HCT116 (cell line): ENCODE data around the gene NBEAL2. TPM values are rescaled to one million over a fixed set of nuclear protein-coding genes. Genes with fewer than 3 reads are reported as not detected.
A peak's percentile ranks its signal among the peaks of the same experiment; 100 is the strongest.

Experiments
- ATAC-seq: fragments of 200-7000 bp; cut with Tn5 transposase; 2 replicates; pipeline ENCODE4 v1.9.1; 2020; ENCODE audit warnings: mild to moderate bottlenecking, moderate library complexity
- BruUV-seq: library from RNA; stranded (reverse); fragments of 400-500 nt; replicated peaks from 2 replicates; lab custom pipeline; 2021; lab: Mats Ljungman, UMichigan
- CTCF ChIA-PET: fragments of 300-600 bp; sonication (Branson Sonifier 250); formaldehyde crosslinking; loops from one replicate; lab custom pipeline; 2021; ENCODE audit warnings: antibody characterized with exemption; lab: Charles Lee
- POLR2A ChIA-PET: fragments of 300-600, 350-600 bp; sonication (Branson Sonifier 250); formaldehyde crosslinking; loops from one replicate; lab custom pipeline; 2021; ENCODE audit warnings: antibody characterized with exemption; lab: Charles Lee
- RAD21 ChIA-PET, 2 experiments: fragments of 300-600 bp; sonication (Branson Sonifier 250); formaldehyde crosslinking; loops; one replicate each; lab custom pipeline; 2023; ENCODE audit warnings: low total read pairs in 2 of 2; ENCODE audit not compliant: uncharacterized antibody in 2 of 2, unreplicated experiment in 2 of 2, low non-redundant PET in 1 of 2; lab: Charles Lee
- DNase-seq: peaks from one replicate; pipeline ENCODE4 v3.0.0-alpha.2; 2010; ENCODE audit warnings: low read depth, low spot score
- H2AFZ ChIP-seq: fragments of 200-600 bp; shearing (Covaris generic), sonication (generic); 2 replicates; pipeline ENCODE4 v1.6.1; 2017; ENCODE audit warnings: low read depth, mixed run types, mixed read lengths, antibody characterized with exemption, low read length; ENCODE audit not compliant: poor library complexity, severe bottlenecking
- H3K27ac ChIP-seq: 2 replicates; pipeline ENCODE4 v1.5.1; 2012; ENCODE audit warnings: low read depth, low read length
- H3K27me3 ChIP-seq: fragments of 200-600 bp; sonication (generic); 2 replicates; pipeline ENCODE4 v1.6.1; 2016; ENCODE audit warnings: mixed run types, low read length, mixed read lengths; ENCODE audit not compliant: insufficient read depth
- H3K36me3 ChIP-seq, 2 experiments: fragments of 200-500 bp in 1 of 2; fragments of 200-600 bp in 1 of 2; sonication (Bioruptor generic) in 1 of 2; sonication (generic) in 1 of 2; 2 replicates each; pipeline versions ENCODE4 v1.5.1 to v1.6.1; 2014 to 2016; ENCODE audit warnings: low read length in 2 of 2, inconsistent platforms in 1 of 2, mixed read lengths in 1 of 2, mixed run types in 1 of 2; ENCODE audit not compliant: insufficient read depth in 2 of 2, control insufficient read depth in 1 of 2
- H3K4me1 ChIP-seq, 2 experiments: fragments of 200-600 bp in 1 of 2; sonication (generic) in 1 of 2; 2 replicates each; pipeline versions ENCODE4 v1.5.1 to v1.6.1; 2012 to 2017; ENCODE audit warnings: low read length in 2 of 2, inconsistent platforms in 1 of 2, mild to moderate bottlenecking in 1 of 2, mixed read lengths in 1 of 2, mixed run types in 1 of 2, moderate library complexity in 1 of 2; ENCODE audit not compliant: insufficient read depth in 2 of 2, control insufficient read depth in 1 of 2
- H3K4me2 ChIP-seq: fragments of 200-600 bp; sonication (generic); 2 replicates; pipeline ENCODE4 v1.6.1; 2017; ENCODE audit warnings: mixed run types, low read length, mixed read lengths
- H3K4me3 ChIP-seq, 2 experiments: fragments of 200-600 bp in 1 of 2; sonication (generic) in 1 of 2; replicated peaks in 1 of 2; 2 replicates each; pipeline ENCODE4 v1.5.1; 2011 to 2016; ENCODE audit warnings: low read length in 2 of 2, control low read depth in 1 of 2, low read depth in 1 of 2, mild to moderate bottlenecking in 1 of 2, mixed read lengths in 1 of 2, mixed run types in 1 of 2
- H3K79me2 ChIP-seq: fragments of 200-600 bp; sonication (generic); 2 replicates; pipeline ENCODE4 v1.6.1; 2017; ENCODE audit warnings: mild to moderate bottlenecking, mixed run types, low read length, moderate library complexity, mixed read lengths; ENCODE audit not compliant: insufficient read depth
- H3K9ac ChIP-seq: fragments of 200-600 bp; sonication (generic); 2 replicates; pipeline ENCODE4 v1.6.1; 2016; ENCODE audit warnings: low read length, mixed read lengths
- H3K9me2 ChIP-seq: fragments of 200-600 bp; sonication (generic), shearing (Covaris generic); 2 replicates; pipeline ENCODE4 v1.6.1; 2017; ENCODE audit warnings: mixed run types, mild to moderate bottlenecking, moderate library complexity; ENCODE audit not compliant: insufficient read depth
- H3K9me3 ChIP-seq, 2 experiments: fragments of 200-500 bp in 1 of 2; fragments of 200-600 bp in 1 of 2; sonication (Bioruptor generic) in 1 of 2; sonication (generic) in 1 of 2; 2 replicates each; pipeline ENCODE4 v1.6.1; 2014 to 2017; ENCODE audit warnings: low read length in 2 of 2, mixed read lengths in 2 of 2, inconsistent platforms in 1 of 2, low read depth in 1 of 2, mild to moderate bottlenecking in 1 of 2, mixed run types in 1 of 2, moderate library complexity in 1 of 2; ENCODE audit not compliant: control insufficient read depth in 1 of 2, insufficient read depth in 1 of 2
- H4K20me1 ChIP-seq: fragments of 200-600 bp; sonication (generic), shearing (Covaris generic); 2 replicates; pipeline ENCODE4 v1.6.1; 2017; ENCODE audit warnings: mixed run types, mild to moderate bottlenecking, moderate library complexity; ENCODE audit not compliant: insufficient read depth
- FOSL1 ChIP-seq: IDR thresholded peaks from 2 replicates; pipeline ENCODE4 v1.6.1; 2012; ENCODE audit warnings: low read depth
- SP1 ChIP-seq: IDR thresholded peaks from 2 replicates; pipeline ENCODE4 v1.6.1; 2012; ENCODE audit warnings: low read depth
- TCF7L2 ChIP-seq: IDR thresholded peaks from 2 replicates; pipeline ENCODE4 v1.7.0; 2011; ENCODE audit warnings: borderline replicate concordance, inconsistent platforms; ENCODE audit not compliant: insufficient read depth, insufficient read length; ENCODE audit errors: extremely low read depth
- YY1 ChIP-seq: IDR thresholded peaks from 2 replicates; pipeline ENCODE4 v1.6.1; 2011; ENCODE audit warnings: low read length, low read depth, moderate library complexity, mild to moderate bottlenecking; ENCODE audit not compliant: insufficient replicate concordance; ENCODE audit errors: extremely low read depth
- intact Hi-C: fragments of 100-400 bp; cut with micrococcal nuclease; formaldehyde crosslinking; loops from 2 replicates; pipeline ENCODE4 v1.10.0; 2022
- total RNA-seq: library from RNA; stranded (reverse); gene quantifications from one replicate; pipeline ENCODE4 v1.2.1, GENCODE V29; 2021; ENCODE audit not compliant: unreplicated experiment
- TF ChIP-seq, protein P1 (sequence below), 3 experiments: fragments of 200-600 bp in 1 of 3; sonication (generic) in 1 of 3; IDR thresholded peaks in 2 of 3; conservative IDR thresholded peaks in 1 of 3; 2 replicates each; pipeline ENCODE4 v1.5.1; 2012 to 2017; ENCODE audit warnings: low read depth in 2 of 3, low read length in 2 of 3, antibody characterized with exemption in 1 of 3, borderline replicate concordance in 1 of 3, control low read depth in 1 of 3, mild to moderate bottlenecking in 1 of 3, mixed read lengths in 1 of 3, mixed run types in 1 of 3, moderate library complexity in 1 of 3; ENCODE audit not compliant: insufficient read depth in 1 of 3

The NBEAL2 gene
- total RNA-seq, 1 experiment from 2014 or later = 72.9 TPM

DNA sequence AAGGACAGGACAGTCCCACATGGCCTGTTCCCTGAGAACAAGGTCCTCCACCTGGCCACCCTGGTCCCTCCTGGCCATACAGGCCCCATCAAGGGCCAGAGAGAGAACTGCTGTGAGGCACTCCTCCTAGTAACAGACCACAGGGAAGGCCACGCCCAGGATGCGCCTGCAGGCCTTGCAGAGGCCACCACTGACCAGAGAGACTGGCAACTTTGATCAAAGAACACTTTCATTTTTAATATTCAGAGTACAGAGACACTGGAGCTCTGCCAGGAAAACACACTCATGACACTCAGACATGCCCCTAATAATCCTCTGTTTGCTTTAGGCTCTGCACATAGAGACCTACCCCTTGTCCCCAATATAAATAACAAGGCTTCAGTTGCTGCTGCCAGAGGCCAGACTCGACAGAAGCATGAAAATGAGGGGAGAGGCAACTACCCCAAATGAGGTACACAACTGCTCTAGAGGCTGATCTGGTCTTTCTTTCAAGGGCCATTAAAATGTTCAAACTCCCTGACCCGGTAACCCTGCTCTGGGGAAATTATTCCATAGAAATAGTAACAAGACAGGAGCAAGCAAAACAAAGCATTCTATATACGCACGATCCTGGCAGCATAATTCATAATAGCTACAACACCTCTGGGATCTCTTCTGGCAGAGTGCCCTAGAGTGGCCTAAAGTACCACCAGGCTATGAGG is 47.7 kb upstream of the NBEAL2 start:
- Histone ChIP-seq H3K36me3 (peaks cover 0 to 13% of the 10 kb centered on the region in 2 experiments; a peak in 2 of 4 replicates), H3K27ac (peak overlapping the region; percentile 30; the same call in 1 of the 2 replicates), H3K79me2 (peaks cover 98% of the 10 kb centered on the region), H3K27me3 (no peaks in the 10 kb centered on the region), H2AFZ (no peak overlapping the region), H3K4me1 (peaks cover 54 to 67% of the 10 kb centered on the region in 2 experiments), H3K9ac (no peak overlapping the region), H3K4me2 (peak overlapping the region; percentile 28), H3K9me2 (no peaks in the 10 kb centered on the region), H3K4me3 (no peak overlapping the region), H3K9me3 (no peaks in the 10 kb centered on the region), H4K20me1 (peaks cover 7% of the 10 kb centered on the region; the same call in 1 of the 2 replicates)
- DNase-seq (no peak), ATAC-seq (peak; percentile 24; the same call in 1 of the 2 replicates)
- no peak for TF ChIP-seq YY1
- TF ChIP-seq SP1 = peak; percentile 28; the same call in 1 of the 2 replicates
- no TSS peak for BruUV-seq
- CTCF ChIA-PET = interaction anchor here (0.8 to 1.0 kb wide), 2 partner anchors 10 to 22 kb away, joined by 3 read pairs; no protein-coding TSS in a partner anchor
- RAD21 ChIA-PET = no interaction called here
- intact Hi-C loops = no loop called here
- POLR2A ChIA-PET = interaction anchor here (0.6 kb wide), 1 partner anchor 45 kb away, joined by 5 read pairs; no protein-coding TSS in a partner anchor

GRCh38 chr3:46932455-46933225 is 46.8 kb upstream of the NBEAL2 start:
- no peak overlapping the region for H3K9ac ChIP-seq
- CTCF ChIA-PET = interaction anchor here (0.6 kb wide), 1 partner anchor 44 kb away, joined by 3 read pairs; no protein-coding TSS in a partner anchor
- peaks cover 98% of the 10 kb centered on the region for H3K79me2 ChIP-seq
- H3K36me3 ChIP-seq = peaks cover 0 to 18% of the 10 kb centered on the region in 2 experiments; a peak in 2 of 4 replicates
- no peak for DNase-seq
- peak overlapping the region; percentile 28; the same call in 1 of the 2 replicates for H3K4me2 ChIP-seq
- no peaks in the 10 kb centered on the region for H3K9me2 ChIP-seq
- RAD21 ChIA-PET = no interaction called here
- no peak for ATAC-seq
- intact Hi-C loops = no loop called here
- no peaks in the 10 kb centered on the region for H3K9me3 ChIP-seq
- POLR2A ChIA-PET = no interaction called here
- no peak overlapping the region for H3K4me3 ChIP-seq
- no peak for TF ChIP-seq TCF7L2
- no peak for TF ChIP-seq FOSL1
- TF ChIP-seq, protein P1, sequence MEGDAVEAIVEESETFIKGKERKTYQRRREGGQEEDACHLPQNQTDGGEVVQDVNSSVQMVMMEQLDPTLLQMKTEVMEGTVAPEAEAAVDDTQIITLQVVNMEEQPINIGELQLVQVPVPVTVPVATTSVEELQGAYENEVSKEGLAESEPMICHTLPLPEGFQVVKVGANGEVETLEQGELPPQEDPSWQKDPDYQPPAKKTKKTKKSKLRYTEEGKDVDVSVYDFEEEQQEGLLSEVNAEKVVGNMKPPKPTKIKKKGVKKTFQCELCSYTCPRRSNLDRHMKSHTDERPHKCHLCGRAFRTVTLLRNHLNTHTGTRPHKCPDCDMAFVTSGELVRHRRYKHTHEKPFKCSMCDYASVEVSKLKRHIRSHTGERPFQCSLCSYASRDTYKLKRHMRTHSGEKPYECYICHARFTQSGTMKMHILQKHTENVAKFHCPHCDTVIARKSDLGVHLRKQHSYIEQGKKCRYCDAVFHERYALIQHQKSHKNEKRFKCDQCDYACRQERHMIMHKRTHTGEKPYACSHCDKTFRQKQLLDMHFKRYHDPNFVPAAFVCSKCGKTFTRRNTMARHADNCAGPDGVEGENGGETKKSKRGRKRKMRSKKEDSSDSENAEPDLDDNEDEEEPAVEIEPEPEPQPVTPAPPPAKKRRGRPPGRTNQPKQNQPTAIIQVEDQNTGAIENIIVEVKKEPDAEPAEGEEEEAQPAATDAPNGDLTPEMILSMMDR (IDR thresholded peaks at IDR 0.05 in 2 of 3, conservative IDR thresholded peaks at IDR 0.05 in 1 of 3; ENCODE audit: borderline replicate concordance in 1 of 3, insufficient read depth in 1 of 3, low read depth in 2 of 3, low read length in 2 of 3) = peak in 1 of 3 experiments; percentile 26; a peak in 1 of 6 replicates
- TF ChIP-seq, all 23 proteins: peak for 1
- Histone ChIP-seq H3K27me3 (no peaks in the 10 kb centered on the region), H3K27ac (no peak overlapping the region), H2AFZ (no peak overlapping the region), H3K4me1 (peaks cover 58 to 76% of the 10 kb centered on the region in 2 experiments), H4K20me1 (peaks cover 7% of the 10 kb centered on the region; the same call in 1 of the 2 replicates)
- no TSS peak for BruUV-seq
